Measurements from ENCODE around the gene CAMK1G.

CAMK1G gene

GRCh38 chr1:209655411-209656231 is 72.1 kb downstream of the CAMK1G start:
- ChIA-PET CTCF (interaction anchor here (1.0 to 1.4 kb wide), 4 partner anchors 9 to 113 kb away, joined by 3 to 5 read pairs (median 3); partner anchors contain the start of gene G0S2), POLR2A (no interaction called here)
- 96% methylated on average over 4 of the region's 9 CpGs for WGBS (ENCODE audit: insufficient coverage)
- Histone ChIP-seq H3K9me3 (ENCODE audit: control extremely low read depth in 1 of 5, control insufficient read depth in 4 of 5, insufficient read depth in 2 of 5, low read depth in 1 of 5, low read length in 4 of 5) (no peaks in the 10 kb centered on the region), H3K4me3 (ENCODE audit: control insufficient read depth in 1 of 7, extremely low read depth in 1 of 7, insufficient read depth in 4 of 7, low read depth in 2 of 7, low read length in 6 of 7) (no peak overlapping the region), H3K4me1 (ENCODE audit: control extremely low read depth in 1 of 4, control insufficient read depth in 4 of 4, insufficient read depth in 4 of 4, low read length in 3 of 4) (peaks cover 9 to 27% (median 25%) of the 10 kb centered on the region in 4 experiments), H3K36me3 (ENCODE audit: control insufficient read depth in 4 of 4, insufficient read depth in 4 of 4, low read length in 3 of 4) (no peaks in the 10 kb centered on the region), H3K27ac (ENCODE audit: insufficient read depth in 1 of 2, low read depth in 1 of 2, low read length in 2 of 2, poor library complexity in 1 of 2, severe bottlenecking in 2 of 2) (no peak overlapping the region), H3K27me3 (replicated peaks in 2 of 5; ENCODE audit: control insufficient read depth in 4 of 5, insufficient read depth in 5 of 5, low read length in 4 of 5) (peaks cover 3 to 54% (median 27%) of the 10 kb centered on the region in 5 experiments)
- DNase-seq: no peak

- Histone ChIP-seq H3K4me1 (ENCODE audit: control extremely low read depth in 1 of 4, control insufficient read depth in 4 of 4, insufficient read depth in 4 of 4, low read length in 3 of 4) (peaks cover 12 to 17% (median 16%) of the 10 kb centered on the region in 4 experiments), H3K36me3 (ENCODE audit: control insufficient read depth in 4 of 4, insufficient read depth in 4 of 4, low read length in 3 of 4) (no peaks in the 10 kb centered on the region), H3K27ac (ENCODE audit: insufficient read depth in 1 of 2, low read depth in 1 of 2, low read length in 2 of 2, poor library complexity in 1 of 2, severe bottlenecking in 2 of 2) (no peak overlapping the region), H3K4me3 (ENCODE audit: control insufficient read depth in 1 of 7, extremely low read depth in 1 of 7, insufficient read depth in 4 of 7, low read depth in 2 of 7, low read length in 6 of 7) (no peak overlapping the region), H3K27me3 (replicated peaks in 2 of 5; ENCODE audit: control insufficient read depth in 4 of 5, insufficient read depth in 5 of 5, low read length in 4 of 5) (peaks cover 10 to 65% (median 40%) of the 10 kb centered on the region in 5 experiments), H3K9me3 (ENCODE audit: control extremely low read depth in 1 of 5, control insufficient read depth in 4 of 5, insufficient read depth in 2 of 5, low read depth in 1 of 5, low read length in 4 of 5) (no peaks in the 10 kb centered on the region)
- POLR2A ChIA-PET: no interaction called here
- DNase-seq: peak in 2 of 3 donors; percentile 40 to 52
- WGBS (ENCODE audit: insufficient coverage): 96% methylated on average over 3 of the region's 9 CpGs
- CTCF ChIA-PET: no interaction called here
Measured at GRCh38 chr1:209657140-209657879, 73.8 kb downstream of the CAMK1G start.

GRCh38 chr1:209657918-209658317 is 74.4 kb downstream of the CAMK1G start:
- Histone ChIP-seq H3K4me1 (ENCODE audit: control extremely low read depth in 1 of 4, control insufficient read depth in 4 of 4, insufficient read depth in 4 of 4, low read length in 3 of 4) (peaks cover 11 to 15% (median 13%) of the 10 kb centered on the region in 4 experiments), H3K4me3 (ENCODE audit: control insufficient read depth in 1 of 7, extremely low read depth in 1 of 7, insufficient read depth in 4 of 7, low read depth in 2 of 7, low read length in 6 of 7) (no peak overlapping the region), H3K36me3 (ENCODE audit: control insufficient read depth in 4 of 4, insufficient read depth in 4 of 4, low read length in 3 of 4) (no peaks in the 10 kb centered on the region), H3K27me3 (replicated peaks in 2 of 5; ENCODE audit: control insufficient read depth in 4 of 5, insufficient read depth in 5 of 5, low read length in 4 of 5) (peaks cover 10 to 71% (median 45%) of the 10 kb centered on the region in 5 experiments), H3K27ac (ENCODE audit: insufficient read depth in 1 of 2, low read depth in 1 of 2, low read length in 2 of 2, poor library complexity in 1 of 2, severe bottlenecking in 2 of 2) (no peak overlapping the region), H3K9me3 (ENCODE audit: control extremely low read depth in 1 of 5, control insufficient read depth in 4 of 5, insufficient read depth in 2 of 5, low read depth in 1 of 5, low read length in 4 of 5) (no peaks in the 10 kb centered on the region)
- no peak for DNase-seq
- POLR2A ChIA-PET: no interaction called here
- WGBS (ENCODE audit: insufficient coverage): 30% methylated on average over 2 of the region's 5 CpGs
- CTCF ChIA-PET: interaction anchor here (1.2 kb wide), 1 partner anchor 33 kb away, joined by 3 read pairs; no protein-coding TSS in a partner anchor

- POLR2A ChIA-PET: no interaction called here
- Histone ChIP-seq H3K9me3 (ENCODE audit: control extremely low read depth in 1 of 5, control insufficient read depth in 4 of 5, insufficient read depth in 2 of 5, low read depth in 1 of 5, low read length in 4 of 5) (no peaks in the 10 kb centered on the region), H3K4me3 (ENCODE audit: control insufficient read depth in 1 of 7, extremely low read depth in 1 of 7, insufficient read depth in 4 of 7, low read depth in 2 of 7, low read length in 6 of 7) (no peak overlapping the region), H3K4me1 (ENCODE audit: control extremely low read depth in 1 of 4, control insufficient read depth in 4 of 4, insufficient read depth in 4 of 4, low read length in 3 of 4) (peaks cover 0 to 11% (median 8%) of the 10 kb centered on the region in 4 experiments), H3K27me3 (replicated peaks in 2 of 5; ENCODE audit: control insufficient read depth in 4 of 5, insufficient read depth in 5 of 5, low read length in 4 of 5) (peaks cover 10 to 76% (median 41%) of the 10 kb centered on the region in 5 experiments), H3K27ac (ENCODE audit: insufficient read depth in 1 of 2, low read depth in 1 of 2, low read length in 2 of 2, poor library complexity in 1 of 2, severe bottlenecking in 2 of 2) (no peak overlapping the region), H3K36me3 (ENCODE audit: control insufficient read depth in 4 of 4, insufficient read depth in 4 of 4, low read length in 3 of 4) (no peaks in the 10 kb centered on the region)
- CTCF ChIA-PET: no interaction called here
- DNase-seq: peak; percentile 42 to 52 (median 46)
- 0% methylated on average over 1 of the region's 5 CpGs for WGBS (ENCODE audit: insufficient coverage)
Measured at GRCh38 chr1:209659909-209660308, 76.4 kb downstream of the CAMK1G start.

- no peak overlapping the region for H3K4me3 ChIP-seq (ENCODE audit: control insufficient read depth in 1 of 7, extremely low read depth in 1 of 7, insufficient read depth in 4 of 7, low read depth in 2 of 7, low read length in 6 of 7)
- no peak overlapping the region for H3K27ac ChIP-seq (ENCODE audit: insufficient read depth in 1 of 2, low read depth in 1 of 2, low read length in 2 of 2, poor library complexity in 1 of 2, severe bottlenecking in 2 of 2)
- POLR2A ChIA-PET: interaction anchor here (1.9 kb wide), 1 partner anchor 12 kb away, joined by 4 read pairs; no protein-coding TSS in a partner anchor
- H3K36me3 ChIP-seq (ENCODE audit: control insufficient read depth in 4 of 4, insufficient read depth in 4 of 4, low read length in 3 of 4): no peaks in the 10 kb centered on the region
- H3K4me1 ChIP-seq (ENCODE audit: control extremely low read depth in 1 of 4, control insufficient read depth in 4 of 4, insufficient read depth in 4 of 4, low read length in 3 of 4): peaks cover 0 to 11% (median 8%) of the 10 kb centered on the region in 4 experiments
- peaks cover 10 to 71% (median 38%) of the 10 kb centered on the region in 5 experiments for H3K27me3 ChIP-seq (replicated peaks in 2 of 5; ENCODE audit: control insufficient read depth in 4 of 5, insufficient read depth in 5 of 5, low read length in 4 of 5)
- no CpG with 5 or more reads among the region's 1 CpG for WGBS (ENCODE audit: insufficient coverage)
- CTCF ChIA-PET: no interaction called here
- DNase-seq: no peak
- H3K9me3 ChIP-seq (ENCODE audit: control extremely low read depth in 1 of 5, control insufficient read depth in 4 of 5, insufficient read depth in 2 of 5, low read depth in 1 of 5, low read length in 4 of 5): no peaks in the 10 kb centered on the region
Measured at GRCh38 chr1:209661071-209661470, 77.6 kb downstream of the CAMK1G start.

- CTCF ChIA-PET: interaction anchor here (1.0 kb wide), 1 partner anchor 60 kb away, joined by 3 read pairs; no protein-coding TSS in a partner anchor
- POLR2A ChIA-PET: interaction anchor here (1.9 kb wide), 1 partner anchor 10 kb away, joined by 4 read pairs; no protein-coding TSS in a partner anchor
Measured at GRCh38 chr1:209662879-209663327, 79.4 kb downstream of the CAMK1G start.

More at GRCh38 chr1:209662879-209663327, 79.4 kb downstream of the CAMK1G start:
- H3K4me3 ChIP-seq (ENCODE audit: control insufficient read depth in 1 of 7, extremely low read depth in 1 of 7, insufficient read depth in 4 of 7, low read depth in 2 of 7, low read length in 6 of 7): no peak overlapping the region
- peaks cover 0 to 11% (median 8%) of the 10 kb centered on the region in 4 experiments for H3K4me1 ChIP-seq (ENCODE audit: control extremely low read depth in 1 of 4, control insufficient read depth in 4 of 4, insufficient read depth in 4 of 4, low read length in 3 of 4)
- WGBS (ENCODE audit: insufficient coverage): 93% methylated on average over 3 of the region's 3 CpGs
- no peaks in the 10 kb centered on the region for H3K9me3 ChIP-seq (ENCODE audit: control extremely low read depth in 1 of 5, control insufficient read depth in 4 of 5, insufficient read depth in 2 of 5, low read depth in 1 of 5, low read length in 4 of 5)
- no peak overlapping the region for H3K27ac ChIP-seq (ENCODE audit: insufficient read depth in 1 of 2, low read depth in 1 of 2, low read length in 2 of 2, poor library complexity in 1 of 2, severe bottlenecking in 2 of 2)
- H3K27me3 ChIP-seq (replicated peaks in 2 of 5; ENCODE audit: control insufficient read depth in 4 of 5, insufficient read depth in 5 of 5, low read length in 4 of 5): peaks cover 10 to 68% (median 36%) of the 10 kb centered on the region in 5 experiments
- no peaks in the 10 kb centered on the region for H3K36me3 ChIP-seq (ENCODE audit: control insufficient read depth in 4 of 4, insufficient read depth in 4 of 4, low read length in 3 of 4)
- DNase-seq: no peak

Measured in common myeloid progenitor, CD34-positive (primary cell).